ENCODE measurements around the gene MB21D2. TPM values are rescaled to one million over a fixed set of nuclear protein-coding genes. Genes with fewer than 3 reads are reported as not detected.

The MB21D2 gene
- total RNA-seq, 2 experiments from 2014 or later, result 0.06 TPM; not detected in 1

DNA sequence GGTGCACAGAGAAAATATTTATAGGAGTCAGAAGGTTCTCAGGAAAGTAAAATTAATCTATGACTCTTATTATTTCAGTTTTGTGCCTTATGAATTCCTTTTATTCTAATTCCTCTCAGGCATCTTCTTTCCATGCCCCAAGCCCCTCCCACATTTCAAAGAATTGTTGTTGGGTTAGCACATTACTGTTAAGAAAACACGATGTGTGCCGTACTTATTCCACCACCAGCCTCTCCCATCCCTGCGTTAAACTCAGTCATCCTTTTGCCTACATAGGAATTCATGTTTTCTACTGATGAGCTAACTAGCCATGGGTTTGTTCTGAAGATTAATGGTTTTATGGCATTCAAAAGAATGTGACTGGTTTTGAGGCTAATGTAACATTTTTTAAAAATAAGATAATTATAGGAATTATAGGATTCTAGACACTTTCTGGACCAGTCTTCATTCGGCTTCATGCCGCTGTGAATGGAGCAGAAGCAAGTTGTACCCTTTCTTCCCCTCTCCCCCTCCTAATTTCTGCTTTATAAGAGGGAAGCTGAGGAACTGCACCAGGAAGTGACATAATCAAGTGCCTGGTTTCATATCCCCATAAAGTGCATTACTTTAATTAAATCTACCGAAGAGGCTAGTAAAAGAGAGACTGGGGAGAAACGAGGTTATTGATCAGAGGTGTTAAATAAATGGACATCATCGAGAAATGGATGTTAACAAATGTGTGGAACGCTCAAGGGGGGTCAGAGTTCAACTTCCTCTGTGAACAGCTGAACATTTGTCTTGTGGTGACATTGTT is 12.3 kb upstream of the MB21D2 start:
- POLR2A ChIA-PET, result no interaction called here
- Histone ChIP-seq H3K79me2 (ENCODE audit: insufficient read depth, low read depth, low read length) (no peaks in the 10 kb centered on the region), H3K9me3 (ENCODE audit: low read length) (no peaks in the 10 kb centered on the region), H3K27ac (ENCODE audit: low read depth, low read length, poor library complexity, severe bottlenecking) (no peak overlapping the region), H3K4me2 (ENCODE audit: low read length) (no peak overlapping the region), H3K4me3 (ENCODE audit: low read depth, low read length, poor library complexity, severe bottlenecking) (no peak overlapping the region), H2AFZ (ENCODE audit: low read length) (no peak overlapping the region), H4K20me1 (ENCODE audit: insufficient read depth, low read length) (no peaks in the 10 kb centered on the region), H3K9me2 (ENCODE audit: insufficient read depth, low read length) (no peaks in the 10 kb centered on the region), H3K4me1 (ENCODE audit: insufficient read depth, low read length, poor library complexity, severe bottlenecking) (no peaks in the 10 kb centered on the region), H3K36me3 (ENCODE audit: insufficient read depth, low read length) (no peaks in the 10 kb centered on the region)
- TF ChIP-seq, protein P1, sequence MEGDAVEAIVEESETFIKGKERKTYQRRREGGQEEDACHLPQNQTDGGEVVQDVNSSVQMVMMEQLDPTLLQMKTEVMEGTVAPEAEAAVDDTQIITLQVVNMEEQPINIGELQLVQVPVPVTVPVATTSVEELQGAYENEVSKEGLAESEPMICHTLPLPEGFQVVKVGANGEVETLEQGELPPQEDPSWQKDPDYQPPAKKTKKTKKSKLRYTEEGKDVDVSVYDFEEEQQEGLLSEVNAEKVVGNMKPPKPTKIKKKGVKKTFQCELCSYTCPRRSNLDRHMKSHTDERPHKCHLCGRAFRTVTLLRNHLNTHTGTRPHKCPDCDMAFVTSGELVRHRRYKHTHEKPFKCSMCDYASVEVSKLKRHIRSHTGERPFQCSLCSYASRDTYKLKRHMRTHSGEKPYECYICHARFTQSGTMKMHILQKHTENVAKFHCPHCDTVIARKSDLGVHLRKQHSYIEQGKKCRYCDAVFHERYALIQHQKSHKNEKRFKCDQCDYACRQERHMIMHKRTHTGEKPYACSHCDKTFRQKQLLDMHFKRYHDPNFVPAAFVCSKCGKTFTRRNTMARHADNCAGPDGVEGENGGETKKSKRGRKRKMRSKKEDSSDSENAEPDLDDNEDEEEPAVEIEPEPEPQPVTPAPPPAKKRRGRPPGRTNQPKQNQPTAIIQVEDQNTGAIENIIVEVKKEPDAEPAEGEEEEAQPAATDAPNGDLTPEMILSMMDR (conservative IDR thresholded peaks at IDR 0.05; ENCODE audit: low read length), result no peak
- no peak for TF ChIP-seq EZH2phosphoT487 (IDR thresholded peaks at IDR 0.05; ENCODE audit: borderline replicate concordance, low read depth, low read length)
- no peak for DNase-seq (ENCODE audit: low spot score)
- intact Hi-C loops (cut with micrococcal nuclease; ENCODE audit: unreplicated experiment), result no loop called here
- no TSS peak for BruUV-seq (replicated peaks)
- CTCF ChIA-PET (ENCODE audit: unreplicated experiment), result no interaction called here

DNA sequence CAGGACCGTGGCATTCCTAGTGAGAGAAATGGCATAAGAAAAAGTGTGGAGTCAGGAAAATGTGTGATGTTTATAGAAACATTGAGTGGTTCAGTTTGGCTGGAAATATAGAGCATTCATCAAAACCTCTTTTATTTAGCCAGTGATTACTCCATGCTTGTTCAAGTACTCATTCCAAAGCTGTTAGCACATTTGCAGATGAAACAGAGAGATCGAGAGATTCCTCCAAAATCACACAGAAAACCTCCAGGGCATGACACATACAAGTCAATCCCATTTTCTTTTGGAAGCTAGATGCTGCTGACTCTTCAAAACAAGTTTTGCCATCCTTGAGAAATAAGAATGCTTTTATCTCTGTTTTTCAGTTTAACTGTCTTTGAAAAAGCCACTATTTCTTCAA is 11.5 kb upstream of the MB21D2 start:
- no peak overlapping the region for H3K27ac ChIP-seq (ENCODE audit: low read depth, low read length, poor library complexity, severe bottlenecking)
- H3K9me3 ChIP-seq (ENCODE audit: low read length), result no peaks in the 10 kb centered on the region
- no peaks in the 10 kb centered on the region for H3K36me3 ChIP-seq (ENCODE audit: insufficient read depth, low read length)
- DNase-seq (ENCODE audit: low spot score), result no peak
- TF ChIP-seq EZH2phosphoT487 (IDR thresholded peaks at IDR 0.05; ENCODE audit: borderline replicate concordance, low read depth, low read length), result no peak
- TF ChIP-seq, protein P1 (conservative IDR thresholded peaks at IDR 0.05; ENCODE audit: low read length), result no peak
- H3K4me2 ChIP-seq (ENCODE audit: low read length), result no peak overlapping the region
- BruUV-seq (replicated peaks), result no TSS peak
- intact Hi-C loops (cut with micrococcal nuclease; ENCODE audit: unreplicated experiment), result no loop called here
- no peaks in the 10 kb centered on the region for H3K9me2 ChIP-seq (ENCODE audit: insufficient read depth, low read length)
- no peaks in the 10 kb centered on the region for H3K79me2 ChIP-seq (ENCODE audit: insufficient read depth, low read depth, low read length)
- ChIA-PET POLR2A (interaction anchor here (1.6 kb wide), 1 partner anchor 15 kb away, joined by 5 read pairs; no protein-coding TSS in a partner anchor), CTCF (ENCODE audit: unreplicated experiment) (no interaction called here)
- H3K4me3 ChIP-seq (ENCODE audit: low read depth, low read length, poor library complexity, severe bottlenecking), result no peak overlapping the region
- H3K4me1 ChIP-seq (ENCODE audit: insufficient read depth, low read length, poor library complexity, severe bottlenecking), result no peaks in the 10 kb centered on the region
- H2AFZ ChIP-seq (ENCODE audit: low read length), result no peak overlapping the region
- no peaks in the 10 kb centered on the region for H4K20me1 ChIP-seq (ENCODE audit: insufficient read depth, low read length)

DNA sequence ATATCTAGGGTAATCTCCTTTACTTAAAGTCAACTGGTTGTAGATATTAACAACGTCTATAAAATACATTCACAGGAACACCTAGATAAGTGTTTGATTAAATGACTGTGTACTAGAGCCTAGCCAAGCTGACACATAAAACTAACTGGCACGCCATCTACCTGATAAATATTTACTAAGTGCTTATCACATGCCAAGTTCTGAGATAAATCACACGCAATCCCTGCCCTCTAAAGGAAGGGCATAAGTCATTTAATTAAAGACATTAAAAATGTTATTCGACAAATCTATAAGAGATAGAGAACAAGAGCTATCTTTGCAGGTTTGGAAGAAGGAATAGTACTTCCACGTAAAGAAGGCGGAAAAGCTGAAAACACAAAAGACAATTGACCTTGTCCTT is 11.1 kb upstream of the MB21D2 start:
- ChIA-PET CTCF (ENCODE audit: unreplicated experiment) (no interaction called here), POLR2A (interaction anchor here (0.5 to 1.6 kb wide), 2 partner anchors 15 to 329 kb away, joined by 3 to 5 read pairs; no protein-coding TSS in a partner anchor)

More for the DNA sequence above, 11.1 kb upstream of the MB21D2 start:
- Histone ChIP-seq H3K4me1 (ENCODE audit: insufficient read depth, low read length, poor library complexity, severe bottlenecking) (no peaks in the 10 kb centered on the region), H3K4me2 (ENCODE audit: low read length) (no peak overlapping the region), H3K36me3 (ENCODE audit: insufficient read depth, low read length) (no peaks in the 10 kb centered on the region), H3K9me2 (ENCODE audit: insufficient read depth, low read length) (no peaks in the 10 kb centered on the region), H3K27ac (ENCODE audit: low read depth, low read length, poor library complexity, severe bottlenecking) (no peak overlapping the region), H3K79me2 (ENCODE audit: insufficient read depth, low read depth, low read length) (no peaks in the 10 kb centered on the region), H3K9me3 (ENCODE audit: low read length) (no peaks in the 10 kb centered on the region), H3K4me3 (ENCODE audit: low read depth, low read length, poor library complexity, severe bottlenecking) (no peak overlapping the region), H4K20me1 (ENCODE audit: insufficient read depth, low read length) (no peaks in the 10 kb centered on the region), H2AFZ (ENCODE audit: low read length) (no peak overlapping the region)
- DNase-seq (ENCODE audit: low spot score), result no peak
- BruUV-seq (replicated peaks), result no TSS peak
- intact Hi-C loops (cut with micrococcal nuclease; ENCODE audit: unreplicated experiment), result no loop called here
- TF ChIP-seq, protein P1 (conservative IDR thresholded peaks at IDR 0.05; ENCODE audit: low read length), result no peak
- no peak for TF ChIP-seq EZH2phosphoT487 (IDR thresholded peaks at IDR 0.05; ENCODE audit: borderline replicate concordance, low read depth, low read length)

Measured in OCI-LY7 (cell line).